ENCODE measurements around the gene PER1. TPM values are rescaled to one million over a fixed set of nuclear protein-coding genes. Genes with fewer than 3 reads are reported as not detected.

The PER1 gene
- total RNA-seq, 2 donors from 2014 or later, result 27.5 to 78.8 TPM

GRCh38 chr17:8162997-8163977, 11.1 kb upstream of the PER1 start:
- peaks cover 47% of the 10 kb centered on the region for H3K4me1 ChIP-seq
- DNase-seq, result peak in 3 of 4 donors; percentile 49 to 51 (median 50)

GRCh38 chr17:8162233-8162996, 10.2 kb upstream of the PER1 start, which contains the start of gene VAMP2:
Gene VAMP2 (minus strand): TSS chr17:8162948. CDS start chr17:8162879, 69 bp downstream.
- H3K9me3 ChIP-seq, result no peaks in the 10 kb centered on the region
- no peaks in the 10 kb centered on the region for H3K27me3 ChIP-seq
- H3K27ac ChIP-seq, result peak within 1 kb of the TSS; percentile 90 to 99 (median 99)
- ATAC-seq (peak; percentile 78), DNase-seq (peak; percentile 78 to 85 (median 82))
- H3K4me3 ChIP-seq, result peak within 1 kb of the TSS; percentile 72 to 85
- peaks cover 52% of the 10 kb centered on the region for H3K4me1 ChIP-seq
- intact Hi-C loops (cut with DNase I), result no loop called here
- 0% methylated on average over 3 to 59 of the region's 75 CpGs for WGBS, 2 donors
- no peaks in the 10 kb centered on the region for H3K36me3 ChIP-seq (replicated peaks in 1 of 2; ENCODE audit: insufficient read depth in 1 of 2, low read depth in 2 of 2)
- TF ChIP-seq POLR2A (IDR thresholded peaks at IDR 0.05) (peak; percentile 50 to 76 (median 74)), CTCF (IDR thresholded peaks at IDR 0.05) (peak in 4 of 7 experiments; percentile 19 to 35 (median 34))

More at GRCh38 chr17:8162997-8163977, 11.1 kb upstream of the PER1 start:
- TF ChIP-seq CTCF (IDR thresholded peaks at IDR 0.05) (no peak), POLR2A (IDR thresholded peaks at IDR 0.05) (peak in 2 of 3 donors; percentile 6 to 35)
- Histone ChIP-seq H3K4me3 (no peak overlapping the region), H3K27ac (peak overlapping the region; percentile 90 to 99 (median 99)), H3K36me3 (replicated peaks in 1 of 2; ENCODE audit: insufficient read depth in 1 of 2, low read depth in 2 of 2) (no peaks in the 10 kb centered on the region), H3K27me3 (no peaks in the 10 kb centered on the region), H3K9me3 (no peaks in the 10 kb centered on the region)
- intact Hi-C loops (cut with DNase I), result no loop called here
- peak; percentile 32 for ATAC-seq
- WGBS, 2 donors, result 17 to 53% methylated on average over 15 to 33 of the region's 55 CpGs

GRCh38 chr17:8161289-8162232, 9.4 kb upstream of the PER1 start:
- Histone ChIP-seq H3K9me3 (no peaks in the 10 kb centered on the region), H3K4me3 (peak overlapping the region; percentile 72 to 85), H3K27ac (peak overlapping the region; percentile 90 to 99 (median 99)), H3K36me3 (replicated peaks in 1 of 2; ENCODE audit: insufficient read depth in 1 of 2, low read depth in 2 of 2) (no peaks in the 10 kb centered on the region), H3K4me1 (peaks cover 56% of the 10 kb centered on the region), H3K27me3 (no peaks in the 10 kb centered on the region)
- no peak for ATAC-seq
- WGBS, 2 donors, result 32 to 36% methylated on average over 15 to 19 of the region's 19 CpGs
- TF ChIP-seq CTCF (IDR thresholded peaks at IDR 0.05), result no peak
- intact Hi-C loops (cut with DNase I), result no loop called here
- DNase-seq, result no peak

- Histone ChIP-seq H3K9me3 (no peaks in the 10 kb centered on the region), H3K27me3 (no peaks in the 10 kb centered on the region), H3K4me1 (peaks cover 56% of the 10 kb centered on the region), H3K4me3 (no peak overlapping the region), H3K36me3 (replicated peaks in 1 of 2; ENCODE audit: insufficient read depth in 1 of 2, low read depth in 2 of 2) (no peaks in the 10 kb centered on the region), H3K27ac (peak overlapping the region in 3 of 4 donors; percentile 99)
- intact Hi-C loops (cut with DNase I), result no loop called here
- no peak for ATAC-seq
- no peak for DNase-seq
- WGBS, 2 donors, result 33 to 55% methylated on average over 4 to 5 of the region's 5 CpGs
- TF ChIP-seq CTCF (IDR thresholded peaks at IDR 0.05) (no peak), POLR2A (IDR thresholded peaks at IDR 0.05) (no peak)
Measured at GRCh38 chr17:8160741-8161221, 8.6 kb upstream of the PER1 start.

Data from body of pancreas (tissue), 4 donors.